Cerebellar cortex (tissue), 1 donor: ENCODE results near the gene KNCN.

ENCODE experiments used
- DNase-seq: peaks from one replicate; pipeline ENCODE4 v3.0.0-alpha.2; 2015; ENCODE audit warnings: low spot score

KNCN gene

GRCh38 chr1:46568461-46568891 is 17.0 kb upstream of the KNCN start:
- DNase-seq: no peak

DNA sequence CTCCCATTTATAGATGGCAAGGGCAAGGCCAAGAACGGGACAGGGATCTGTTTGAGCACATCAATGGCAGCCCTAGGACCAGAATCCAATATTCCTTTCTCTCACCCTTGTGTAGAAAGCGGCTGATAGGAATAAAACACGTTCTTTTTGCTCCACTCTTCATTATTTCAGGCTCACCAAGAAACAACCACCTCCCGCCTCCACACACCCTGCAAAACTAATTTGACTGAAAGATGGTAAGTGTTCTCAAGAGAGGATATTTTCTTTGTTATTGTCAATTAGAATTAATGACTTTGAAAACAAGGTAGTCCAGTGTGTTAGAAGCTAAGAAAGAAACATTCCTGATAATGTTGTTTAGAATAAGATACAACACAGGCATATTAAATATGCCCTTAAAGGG is 11.9 kb upstream of the KNCN start:
- no peak for DNase-seq

DNA sequence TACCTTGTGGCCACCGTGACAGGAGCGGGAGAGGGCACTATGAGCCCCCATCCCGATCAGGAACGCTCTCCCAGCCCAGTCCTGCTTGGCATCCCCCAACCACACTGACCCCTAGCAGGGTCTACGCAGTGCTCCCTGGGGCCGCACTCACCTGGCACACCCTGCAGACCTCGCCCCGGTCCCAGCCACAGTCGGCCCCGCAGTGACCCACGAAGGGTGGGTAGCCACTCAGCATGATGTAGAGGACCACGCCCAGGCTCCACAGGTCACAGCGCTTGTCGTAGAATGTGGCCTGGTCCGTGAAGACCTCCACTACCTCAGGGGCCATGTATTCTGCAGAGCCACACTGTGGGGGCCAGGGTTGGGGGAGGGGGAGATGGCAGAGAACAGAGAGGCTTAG is 11.1 kb upstream of the KNCN start:
- no peak for DNase-seq

GRCh38 chr1:46558966-46559365 is 7.5 kb upstream of the KNCN start:
- no peak for DNase-seq

DNA sequence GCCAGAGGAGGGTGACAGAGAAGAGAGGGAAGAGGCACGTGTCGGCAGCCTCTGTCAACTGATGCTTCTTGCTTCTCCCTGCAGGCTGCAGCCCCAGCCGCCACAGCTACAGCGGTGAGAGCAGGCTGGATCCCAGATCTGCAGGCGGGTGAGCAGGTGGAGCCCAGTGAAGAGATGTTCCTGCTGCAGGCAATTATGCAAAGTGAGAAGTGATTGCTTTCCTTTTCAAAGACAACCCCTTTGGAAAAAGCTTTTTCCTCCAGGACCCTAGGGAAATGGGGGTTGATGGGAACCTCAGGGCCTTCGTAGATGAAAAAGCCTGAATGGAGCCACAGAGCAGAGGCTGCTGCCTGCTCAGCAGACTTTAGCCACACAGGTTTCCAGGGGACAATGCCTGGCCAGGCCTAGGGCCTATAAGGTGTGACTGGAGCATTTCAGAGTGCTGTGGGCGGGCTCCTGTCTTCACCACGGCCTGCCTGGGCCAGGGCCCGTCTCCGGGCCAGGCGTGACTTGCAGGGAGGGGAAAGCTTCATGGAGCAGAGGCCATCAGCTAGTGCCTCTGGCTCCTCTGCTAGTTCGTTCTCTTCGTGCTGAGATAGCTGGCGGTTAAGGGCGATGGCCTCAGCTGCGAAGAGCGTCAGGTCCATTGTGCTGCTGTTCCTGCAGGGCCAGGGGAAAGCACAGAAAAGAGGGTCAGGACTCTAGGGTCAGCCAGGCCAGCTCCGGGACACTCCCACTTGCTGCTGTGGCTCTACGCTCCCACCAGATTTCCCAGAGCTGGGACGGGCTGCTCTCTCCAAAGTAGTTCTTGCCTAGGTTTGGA is 6.9 kb upstream of the KNCN start:
- DNase-seq: no peak

- no peak for DNase-seq
These were observed 6.0 kb upstream of the KNCN start for GRCh38 chr1:46557403-46557802.

DNA sequence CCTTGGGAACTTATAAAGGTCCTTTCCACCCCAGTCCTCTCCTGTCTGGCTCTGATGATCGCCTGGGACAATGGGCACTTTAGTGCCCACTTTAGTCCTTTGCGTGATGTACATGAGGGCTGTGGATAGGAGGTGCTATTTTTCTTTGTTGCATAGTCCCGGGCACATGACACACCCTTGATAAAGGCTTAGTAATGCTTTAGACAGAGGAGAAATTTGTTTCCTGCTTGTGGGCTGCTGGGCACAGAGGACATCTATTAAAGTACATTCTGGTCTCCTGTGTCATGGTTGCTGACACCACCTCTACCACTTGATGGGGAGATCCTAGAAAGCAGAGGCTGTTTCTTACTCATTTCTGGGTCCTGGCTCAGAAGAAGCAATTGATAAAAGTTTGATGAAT is 5.4 kb upstream of the KNCN start:
- no peak for DNase-seq

- DNase-seq: no peak
These were observed 4.6 kb upstream of the KNCN start for GRCh38 chr1:46555826-46556619.

DNA sequence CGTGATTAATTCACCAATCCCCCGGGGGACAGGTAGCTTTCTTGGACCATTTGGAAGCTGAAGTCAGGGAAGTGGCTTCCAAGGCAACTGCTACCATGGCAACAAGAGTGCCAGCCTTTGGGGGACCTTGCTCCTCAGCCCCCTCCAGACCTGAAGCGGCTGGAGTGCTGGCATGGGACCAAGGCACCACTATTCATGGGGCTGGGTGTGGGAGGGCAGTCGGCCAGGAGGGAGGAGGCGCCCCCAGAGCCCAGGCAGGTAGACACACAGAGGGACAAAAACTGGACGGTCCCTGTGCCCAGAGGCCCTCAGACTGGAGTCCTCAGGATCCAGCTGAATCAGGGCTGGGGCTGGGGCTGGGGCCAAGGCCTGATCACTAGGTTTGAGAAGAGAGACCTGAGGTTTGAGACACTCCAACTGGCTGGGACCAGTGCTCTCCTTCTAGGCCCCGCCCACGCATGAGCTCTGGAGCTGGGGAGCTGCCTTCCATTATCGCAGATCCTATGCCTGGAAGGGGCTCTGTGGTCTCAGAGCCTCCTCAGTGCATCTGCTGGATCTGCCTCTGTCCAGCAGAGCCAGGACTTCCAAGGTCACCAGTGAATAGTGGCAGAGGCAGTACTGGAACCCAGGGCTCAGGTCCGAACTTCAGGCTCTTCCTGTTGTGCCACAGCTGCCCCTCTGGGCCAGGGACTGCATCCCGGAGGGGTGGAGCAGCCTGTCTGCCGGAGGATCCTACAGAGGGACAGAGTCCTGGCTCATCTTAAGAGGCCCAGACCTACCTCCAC is 3.3 kb upstream of the KNCN start:
- no peak for DNase-seq

DNA sequence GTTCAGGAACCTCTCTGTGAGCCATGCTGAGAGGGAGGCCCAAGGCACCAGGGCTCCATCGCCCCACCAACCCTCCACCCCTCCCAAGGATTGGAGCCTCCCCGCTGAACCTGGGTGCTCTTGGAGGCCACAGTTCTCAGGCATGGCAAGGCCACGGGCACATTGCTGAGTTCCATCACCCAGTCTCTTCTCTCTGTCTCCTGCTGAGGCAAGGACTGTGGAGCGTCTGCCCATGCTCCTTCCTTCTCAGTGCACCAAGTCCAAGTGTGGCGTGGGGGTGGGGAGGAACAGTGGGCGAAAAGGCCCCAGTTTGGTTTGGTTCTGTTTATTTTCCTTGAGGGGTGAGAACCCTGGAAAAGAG is 2.8 kb upstream of the KNCN start:
- DNase-seq: no peak

- no peak for DNase-seq
These were observed 2.1 kb upstream of the KNCN start for GRCh38 chr1:46553506-46553905.

GRCh38 chr1:46552357-46553237 is 1.1 kb upstream of the KNCN start:
- DNase-seq: no peak

- DNase-seq: no peak
These were observed 656 bp downstream of the KNCN start for GRCh38 chr1:46550751-46551231.

DNA sequence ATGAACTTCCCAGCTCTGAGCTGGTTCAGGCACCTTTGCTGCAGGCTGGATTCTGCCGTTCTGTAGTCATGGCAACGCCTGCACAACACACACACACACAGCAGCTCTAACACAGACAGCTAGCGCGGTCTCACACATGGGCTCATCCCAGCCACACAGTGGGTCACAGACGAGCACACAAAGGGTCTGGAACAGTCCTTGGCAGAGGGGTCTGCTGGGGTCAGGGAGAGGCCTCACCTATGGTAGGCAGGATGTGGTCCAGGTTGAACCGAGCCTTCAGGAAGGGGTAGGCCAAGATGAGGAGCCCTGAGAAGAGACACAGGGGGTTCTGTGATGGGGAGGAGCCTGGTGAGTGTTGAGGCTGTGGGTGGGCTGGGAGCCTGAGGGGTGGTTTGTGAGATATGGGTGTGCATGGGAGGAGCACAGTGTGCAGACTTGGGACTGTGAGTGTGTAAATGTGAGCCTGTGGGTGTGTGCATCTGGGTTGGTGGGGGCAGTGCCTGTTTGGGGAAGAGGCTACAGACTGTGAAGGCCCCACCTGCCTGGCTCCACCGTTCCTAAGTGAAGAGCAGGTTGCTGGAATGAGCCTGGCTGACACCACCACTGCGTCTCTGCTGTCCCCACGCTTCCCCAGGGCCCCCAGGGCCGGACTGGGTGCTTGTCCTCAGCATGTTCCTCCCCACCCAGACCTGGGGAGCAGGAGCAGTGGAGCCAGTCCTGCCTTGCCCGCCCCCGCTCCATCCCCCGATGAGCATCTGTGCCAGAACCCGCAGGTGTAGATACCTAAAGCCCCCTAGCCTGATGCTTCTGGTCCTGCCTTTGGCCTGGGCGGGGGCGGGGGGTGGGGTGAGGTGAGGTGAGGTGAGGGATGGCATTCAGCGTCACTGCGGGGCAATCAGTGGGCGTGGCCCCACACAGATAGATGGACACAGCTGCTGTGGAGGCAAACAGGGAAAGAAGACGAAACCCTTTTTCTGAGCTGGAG is 1.5 kb downstream of the KNCN start:
- no peak for DNase-seq

GRCh38 chr1:46547481-46548383 is 3.7 kb downstream of the KNCN start:
- DNase-seq: peak; percentile 61

DNA sequence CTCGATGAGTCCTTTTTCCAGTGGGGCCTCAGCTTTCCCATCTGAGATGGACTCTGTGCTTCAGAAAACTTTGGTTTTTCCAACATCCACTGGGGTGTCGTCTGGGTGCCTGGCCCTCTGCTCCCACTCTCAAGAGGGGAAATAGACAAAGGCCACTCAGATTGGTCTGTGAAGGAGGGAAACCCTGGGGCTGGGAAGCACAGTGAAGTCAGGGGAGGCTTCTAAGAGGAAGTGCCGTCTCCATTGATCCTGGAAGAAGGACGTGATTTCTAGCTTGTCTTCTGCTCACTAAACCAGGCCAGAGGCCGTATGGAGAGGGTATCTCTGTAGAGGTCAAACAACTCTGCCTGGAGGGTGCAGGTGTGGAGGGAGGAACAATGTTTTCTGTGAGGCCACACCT is 5.2 kb downstream of the KNCN start:
- no peak for DNase-seq

DNA sequence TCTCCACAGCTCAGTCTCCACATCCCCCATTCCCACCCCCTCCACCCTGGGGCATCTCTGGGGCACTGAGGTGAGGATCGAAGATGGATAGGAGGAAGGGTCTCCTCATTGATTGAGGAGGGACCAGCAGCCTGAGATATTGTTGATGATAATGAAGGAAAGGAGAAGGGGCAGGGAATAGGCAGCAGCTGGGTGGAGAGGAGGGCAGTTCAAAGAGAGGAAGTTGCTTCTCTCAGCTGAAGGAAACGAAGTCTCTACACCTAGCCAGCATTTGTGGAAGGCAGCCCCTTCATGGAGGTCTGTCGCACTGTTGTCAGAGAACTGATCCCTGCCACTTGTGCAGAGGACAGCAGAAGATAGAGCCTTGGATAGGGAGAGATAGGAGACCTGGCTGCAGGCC is 5.7 kb downstream of the KNCN start:
- DNase-seq: no peak

GRCh38 chr1:46544561-46545240 is 6.7 kb downstream of the KNCN start:
- DNase-seq: no peak
